Erythroblast (primary cell): ENCODE results near the gene USH1G.

ENCODE experiments used
- GATA1 ChIP-seq: IDR thresholded peaks from 2 replicates; pipeline ENCODE4 v1.6.1; 2011; ENCODE audit warnings: low read depth, mild to moderate bottlenecking, control low read depth, low read length, moderate library complexity
- POLR2A ChIP-seq: IDR thresholded peaks from 2 replicates; pipeline ENCODE4 v1.6.1; 2011; ENCODE audit warnings: mild to moderate bottlenecking, low read length

- no peak for TF ChIP-seq POLR2A
- TF ChIP-seq GATA1, result no peak
Measured at GRCh38 chr17:74873874-74874614, 49.0 kb downstream of the USH1G start.
